Endothelial cell (in vitro differentiated cells): ENCODE data around the gene HSD17B2. TPM values are rescaled to one million over a fixed set of nuclear protein-coding genes. Genes with fewer than 3 reads are reported as not detected.

Experiments used
- DNase-seq: peaks from one replicate; pipeline ENCODE4 v3.0.0; 2021; ENCODE audit warnings: low spot score
- H3K27ac Mint-ChIP-seq: one replicate; pipeline ENCODE4 v1.8.0; 2021; ENCODE audit warnings: mixed read lengths, inconsistent platforms; ENCODE audit not compliant: unreplicated experiment
- H3K27me3 Mint-ChIP-seq: one replicate; pipeline ENCODE4 v1.8.0; 2021; ENCODE audit warnings: mild to moderate bottlenecking, moderate library complexity, mixed read lengths, inconsistent platforms; ENCODE audit not compliant: unreplicated experiment
- H3K36me3 Mint-ChIP-seq: one replicate; pipeline ENCODE4 v1.8.0; 2021; ENCODE audit warnings: mild to moderate bottlenecking, low read depth, mixed read lengths, inconsistent platforms; ENCODE audit not compliant: unreplicated experiment
- H3K4me1 Mint-ChIP-seq: one replicate; pipeline ENCODE4 v1.8.0; 2021; ENCODE audit warnings: mild to moderate bottlenecking, mixed read lengths, inconsistent platforms; ENCODE audit not compliant: unreplicated experiment
- H3K4me3 Mint-ChIP-seq: one replicate; pipeline ENCODE4 v1.8.0; 2021; ENCODE audit warnings: mild to moderate bottlenecking, mixed read lengths, inconsistent platforms; ENCODE audit not compliant: unreplicated experiment
- H3K9me3 Mint-ChIP-seq: one replicate; pipeline ENCODE4 v1.8.0; 2021; ENCODE audit warnings: mixed read lengths, inconsistent platforms; ENCODE audit not compliant: unreplicated experiment
- CTCF ChIP-seq: fragments of 200-600 bp; sonication (generic); IDR thresholded peaks from one replicate; pipeline ENCODE4 v1.5.0; 2021; ENCODE audit warnings: antibody characterized with exemption; ENCODE audit not compliant: unreplicated experiment
- total RNA-seq: library from RNA; stranded (reverse); fragmentation: NEBNext Ultra II Directional; extraction: Animal tissue kit (Norgen Biotek cat#: 25700); gene quantifications from one replicate; pipeline ENCODE4 v1.2.1, GENCODE V29; 2021; ENCODE audit not compliant: unreplicated experiment

HSD17B2 gene
- total RNA-seq, 1 donor from 2014 or later, result not detected

GRCh38 chr16:82063456-82064082, 28.5 kb downstream of the HSD17B2 start:
- no peak for DNase-seq
- no peaks in the 10 kb centered on the region for H3K4me1 Mint-ChIP-seq
- H3K36me3 Mint-ChIP-seq, result no peaks in the 10 kb centered on the region
- H3K27ac Mint-ChIP-seq, result no peak overlapping the region
- H3K9me3 Mint-ChIP-seq, result no peaks in the 10 kb centered on the region
- no peak overlapping the region for H3K4me3 Mint-ChIP-seq
- TF ChIP-seq CTCF, result no peak
- no peaks in the 10 kb centered on the region for H3K27me3 Mint-ChIP-seq

- no peak overlapping the region for H3K27ac Mint-ChIP-seq
These were observed 32.2 kb downstream of the HSD17B2 start for GRCh38 chr16:82067042-82067803.

DNA sequence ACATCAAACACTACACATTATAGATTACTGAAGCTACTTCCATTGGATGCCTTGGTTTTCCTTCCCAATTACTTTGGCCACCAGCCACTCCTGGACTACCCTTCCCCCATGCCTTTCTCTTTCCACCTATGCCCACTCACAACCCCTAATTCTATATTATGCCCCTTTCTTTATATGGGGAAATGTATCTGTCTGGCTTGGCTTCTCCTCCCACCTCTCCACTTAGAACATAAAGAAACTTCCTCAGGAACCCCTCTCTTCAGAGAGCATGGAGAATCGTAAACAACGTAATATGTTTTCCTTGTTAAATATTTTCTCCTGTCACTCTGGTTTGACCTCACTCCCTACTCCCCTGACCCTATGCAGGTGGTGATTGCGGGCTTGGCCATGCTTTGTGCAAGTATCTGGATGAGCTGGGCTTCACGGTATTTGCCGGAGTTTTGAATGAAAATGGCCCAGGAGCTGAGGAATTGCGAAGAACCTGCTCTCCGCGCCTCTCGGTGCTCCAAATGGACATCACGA, 32.8 kb downstream of the HSD17B2 start:
- no peak for DNase-seq
- no peaks in the 10 kb centered on the region for H3K4me1 Mint-ChIP-seq
- H3K4me3 Mint-ChIP-seq, result no peak overlapping the region
- H3K27ac Mint-ChIP-seq, result no peak overlapping the region
- no peaks in the 10 kb centered on the region for H3K36me3 Mint-ChIP-seq
- H3K9me3 Mint-ChIP-seq, result no peaks in the 10 kb centered on the region
- no peaks in the 10 kb centered on the region for H3K27me3 Mint-ChIP-seq
- no peak for TF ChIP-seq CTCF

More at GRCh38 chr16:82067042-82067803, 32.2 kb downstream of the HSD17B2 start:
- Mint-ChIP-seq H3K4me1 (no peaks in the 10 kb centered on the region), H3K4me3 (no peak overlapping the region), H3K36me3 (no peaks in the 10 kb centered on the region), H3K9me3 (no peaks in the 10 kb centered on the region), H3K27me3 (no peaks in the 10 kb centered on the region)
- TF ChIP-seq CTCF, result no peak
- no peak for DNase-seq

GRCh38 chr16:82070656-82071369, 35.8 kb downstream of the HSD17B2 start:
- H3K36me3 Mint-ChIP-seq, result no peaks in the 10 kb centered on the region
- no peak for TF ChIP-seq CTCF
- no peaks in the 10 kb centered on the region for H3K9me3 Mint-ChIP-seq
- DNase-seq, result no peak
- H3K4me1 Mint-ChIP-seq, result no peaks in the 10 kb centered on the region
- no peak overlapping the region for H3K27ac Mint-ChIP-seq
- H3K4me3 Mint-ChIP-seq, result no peak overlapping the region
- H3K27me3 Mint-ChIP-seq, result no peaks in the 10 kb centered on the region
